HG03558 (cell line): ENCODE results near the gene MKX.

Source experiments
- ATAC-seq: cut with Tn5 transposase; IDR thresholded peaks from one replicate; pipeline ENCODE4 v1.9.1; 2021; ENCODE audit warnings: moderate number of reproducible peaks; ENCODE audit not compliant: unreplicated experiment; ENCODE audit errors: extremely low read depth

Gene MKX

DNA sequence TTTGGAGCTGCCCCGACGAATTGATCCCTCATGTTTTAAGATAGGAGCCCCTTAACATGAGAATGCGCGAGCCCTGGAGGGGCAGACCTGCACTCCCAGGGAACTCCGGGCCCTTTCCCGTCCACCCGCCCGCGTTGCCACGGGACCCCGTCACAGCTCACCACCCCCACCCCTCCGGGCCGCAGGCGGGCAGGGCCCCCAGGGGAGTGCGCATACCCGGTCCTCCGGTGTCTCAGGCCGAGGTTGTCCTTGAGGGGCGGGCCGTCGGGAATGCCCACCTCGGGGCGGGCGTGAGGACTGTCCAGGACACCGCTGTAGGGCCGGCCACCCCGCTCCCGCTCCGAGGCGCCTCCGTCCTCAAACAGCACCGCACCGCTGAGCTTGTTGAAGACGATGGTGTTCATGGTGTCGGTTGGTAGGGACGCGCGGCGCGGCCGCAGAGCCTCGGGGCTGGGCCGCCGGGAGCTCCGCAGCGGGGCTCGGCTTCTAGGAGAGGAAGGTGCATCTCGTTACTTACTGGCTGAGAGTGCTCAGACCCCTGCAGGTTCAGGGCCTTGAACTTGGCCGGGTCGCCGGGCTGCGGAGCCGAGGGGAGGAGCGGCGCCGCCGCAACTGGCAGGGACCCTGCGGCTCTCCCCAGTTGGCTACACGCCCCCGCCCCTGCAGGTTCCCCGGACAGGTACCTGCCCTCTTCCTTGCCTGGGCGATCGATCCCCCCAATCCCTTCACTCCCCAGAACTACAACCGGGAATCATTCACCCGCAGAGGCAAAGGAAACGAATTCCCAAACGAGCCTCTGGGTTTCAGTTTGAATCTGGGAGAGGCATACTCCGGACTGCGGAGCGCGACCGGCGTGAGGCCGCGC, 2.4 kb downstream of the MKX start:
- no peak for ATAC-seq

- ATAC-seq = peak; percentile 90
Observed at GRCh38 chr10:27742195-27743011, 3.2 kb downstream of the MKX start.

GRCh38 chr10:27741173-27742091, 4.2 kb downstream of the MKX start:
- no peak for ATAC-seq

GRCh38 chr10:27736396-27736795, 9.2 kb downstream of the MKX start:
- no peak for ATAC-seq

DNA sequence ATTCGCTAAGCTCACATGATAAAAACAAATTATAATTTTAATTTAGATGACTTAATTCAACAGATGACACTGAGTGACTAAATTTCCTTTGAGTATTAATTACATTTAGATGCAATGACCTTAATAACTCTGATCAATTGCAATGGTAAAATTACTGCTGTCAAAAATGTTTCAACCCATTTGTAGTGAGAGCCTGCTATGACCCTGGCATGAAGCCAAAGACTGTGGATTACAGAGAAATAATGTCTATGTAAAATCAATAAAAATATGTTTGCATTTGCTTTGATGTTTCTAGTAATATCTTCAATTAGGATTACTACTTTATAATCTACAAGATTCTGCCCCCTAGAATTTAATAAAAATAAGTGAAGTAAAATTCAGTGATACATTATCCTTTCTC, 15.6 kb downstream of the MKX start:
- no peak for ATAC-seq

DNA sequence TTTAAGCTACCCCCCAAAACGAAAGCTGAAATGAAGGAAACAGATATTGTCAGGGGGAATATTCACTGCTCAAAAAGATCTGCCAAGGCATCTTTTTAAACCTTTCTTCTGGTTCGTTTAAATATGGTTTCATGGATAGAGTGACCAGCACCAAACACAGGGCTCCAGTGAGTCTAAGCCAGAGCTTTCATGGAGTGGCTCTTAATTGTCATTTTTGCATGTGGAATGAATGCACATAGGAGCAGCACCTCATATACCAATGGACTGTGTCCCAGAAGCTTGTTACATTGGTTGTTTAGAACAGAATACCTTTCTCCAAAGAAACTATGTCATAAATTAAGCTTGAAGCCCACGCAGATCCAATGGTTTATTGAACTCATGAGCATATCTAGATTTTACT, 17.3 kb downstream of the MKX start:
- no peak for ATAC-seq

DNA sequence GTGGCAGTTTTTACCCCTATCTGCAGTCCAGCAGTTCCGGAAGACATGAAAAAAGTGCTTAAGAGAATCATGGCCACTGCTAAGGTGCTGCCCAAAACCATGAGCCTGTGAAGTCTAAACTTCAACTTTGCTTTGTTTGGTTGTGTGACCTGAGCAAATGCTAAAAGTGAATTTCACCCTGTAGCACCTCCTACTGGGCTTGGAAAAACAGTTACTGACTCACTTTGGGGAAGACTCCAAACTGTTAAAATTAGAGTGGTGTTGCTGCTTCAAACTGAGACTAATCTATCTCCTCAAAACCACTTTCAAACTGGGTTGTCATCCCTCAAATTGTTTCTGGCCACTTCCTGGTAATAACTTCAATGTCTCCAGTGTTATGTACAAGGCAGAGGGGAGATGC, 21.3 kb downstream of the MKX start:
- ATAC-seq = no peak

DNA sequence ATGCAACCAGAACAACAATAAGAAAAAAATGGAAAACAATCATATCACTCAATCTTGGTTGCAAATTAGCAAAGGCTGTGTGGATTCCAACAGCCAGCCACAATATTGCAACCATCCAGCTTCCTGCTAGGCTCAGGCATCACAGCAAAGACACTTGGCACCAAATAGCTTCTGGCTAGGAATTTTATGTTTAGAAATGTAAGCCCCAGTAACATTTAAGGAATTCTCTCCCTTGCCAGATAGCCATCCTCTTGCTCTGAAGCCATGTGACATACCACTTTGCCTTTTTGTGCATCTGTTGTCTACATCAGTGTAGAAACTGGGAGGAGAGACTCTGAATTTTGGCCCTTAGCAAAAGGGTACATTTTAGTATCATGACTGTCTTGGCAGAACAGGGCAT, 22.2 kb downstream of the MKX start:
- no peak for ATAC-seq

DNA sequence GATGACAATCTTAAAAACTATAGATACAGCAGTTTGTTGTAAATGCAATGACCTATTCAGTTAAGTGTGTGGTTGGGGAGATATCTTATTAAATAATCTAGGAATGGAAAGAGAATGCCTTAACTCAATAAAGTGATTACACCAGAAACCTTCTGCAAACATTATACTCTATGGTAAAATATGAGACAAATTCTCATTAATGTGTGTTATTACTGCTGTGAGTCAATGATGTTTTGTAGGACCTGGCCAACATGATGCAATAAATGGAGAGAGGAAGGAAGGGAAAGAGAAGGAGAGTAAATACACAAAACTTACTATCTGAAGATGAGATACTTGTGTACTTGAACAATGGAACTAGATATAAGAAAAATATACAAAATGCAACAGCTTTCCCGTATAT, 25.1 kb downstream of the MKX start:
- ATAC-seq = no peak

DNA sequence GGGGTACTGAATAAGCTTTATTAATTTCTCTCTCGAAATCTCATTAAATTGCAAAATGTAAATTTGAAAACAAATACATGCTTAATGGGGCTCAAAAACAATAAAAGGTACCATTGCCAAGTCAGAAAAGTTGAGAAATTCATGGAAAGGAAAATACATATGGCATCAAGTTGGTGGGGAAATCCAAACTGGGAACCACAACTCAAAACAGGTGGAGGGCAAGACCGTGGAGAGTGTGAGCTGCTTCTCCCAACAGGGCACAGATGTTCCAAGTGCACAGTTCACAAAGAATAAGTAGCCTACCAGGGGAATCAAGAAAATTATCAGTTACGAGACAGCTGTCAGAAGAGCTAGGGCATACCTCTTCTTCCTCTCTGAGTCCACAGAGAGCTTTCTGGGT, 26.6 kb downstream of the MKX start:
- no peak for ATAC-seq

DNA sequence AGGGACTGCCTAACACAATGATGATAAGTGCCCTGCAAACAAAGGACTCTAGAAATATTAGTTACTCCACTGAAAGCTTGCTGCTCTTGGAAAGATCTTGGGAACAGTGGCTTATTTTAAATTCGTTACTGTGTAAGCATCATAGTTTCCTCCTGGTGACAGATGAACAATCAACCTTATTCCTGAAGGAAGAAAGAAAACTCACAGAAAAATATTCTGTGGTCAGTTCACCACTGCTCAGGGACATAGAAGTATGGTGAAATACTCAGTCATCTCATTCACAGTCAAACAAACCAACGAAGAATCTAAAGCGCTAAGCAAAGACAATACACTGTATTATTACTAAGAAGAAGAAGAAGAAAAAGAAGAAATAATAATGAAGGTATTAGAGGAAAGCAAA, 27.8 kb downstream of the MKX start:
- no peak for ATAC-seq

DNA sequence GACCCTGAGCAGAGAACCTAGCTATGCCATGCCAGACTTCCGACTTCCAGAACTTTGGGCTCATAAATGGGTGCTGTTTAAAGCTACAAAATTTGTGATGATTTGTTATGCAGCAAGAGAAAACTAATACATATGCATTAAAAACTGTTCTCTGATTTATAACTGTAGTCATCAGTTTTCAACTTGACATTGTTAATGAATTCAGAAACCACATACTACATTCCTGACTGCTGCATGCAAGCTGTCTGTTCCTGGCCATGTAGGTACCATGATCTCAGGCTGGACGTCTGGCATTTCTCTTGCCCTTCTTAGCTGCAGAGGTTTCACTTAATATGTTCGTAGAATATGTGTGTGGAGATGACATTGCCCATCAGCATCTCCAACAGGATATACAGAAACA, 28.4 kb downstream of the MKX start:
- no peak for ATAC-seq

- ATAC-seq = no peak
Observed at GRCh38 chr10:27716521-27716920, 29.1 kb downstream of the MKX start.

- ATAC-seq = no peak
Observed at GRCh38 chr10:27715505-27715904, 30.1 kb downstream of the MKX start.

DNA sequence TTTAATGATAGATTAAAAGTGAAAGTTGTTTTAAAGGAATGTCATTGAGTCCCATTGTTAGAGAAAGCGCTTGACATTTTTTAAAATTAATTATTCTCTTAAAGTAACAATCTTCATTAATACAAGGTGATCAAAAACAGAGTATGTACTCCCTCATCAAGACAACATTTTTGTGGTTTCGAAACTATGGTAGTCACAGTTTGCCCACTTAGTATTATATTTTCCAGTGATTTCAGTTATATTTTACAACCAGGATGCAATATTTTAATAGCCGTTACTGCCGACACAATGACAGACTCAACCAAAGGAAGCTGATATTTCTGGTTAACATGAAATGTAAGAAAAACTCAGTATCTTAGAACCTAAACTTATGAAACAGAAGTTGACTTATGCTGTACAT, 31.3 kb downstream of the MKX start:
- ATAC-seq = no peak

DNA sequence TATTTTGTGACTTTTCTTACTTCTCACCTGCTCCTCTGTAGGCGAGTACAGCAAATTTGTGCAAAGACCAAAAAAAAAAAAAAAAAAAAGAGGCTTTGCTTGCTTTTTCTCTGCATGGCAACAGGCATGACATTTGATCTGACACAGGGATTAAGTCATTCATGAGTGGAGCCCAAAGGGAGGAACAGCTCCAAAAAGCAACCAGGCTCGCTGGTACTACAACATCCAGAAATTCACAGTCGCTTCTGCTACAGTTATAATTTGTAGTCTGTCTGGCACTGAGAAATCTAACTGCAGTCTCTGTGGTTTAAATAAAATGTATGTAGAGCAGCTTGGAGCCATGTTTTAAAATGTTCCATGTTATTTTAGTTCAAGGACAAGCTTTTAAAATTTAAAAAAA, 31.7 kb downstream of the MKX start:
- ATAC-seq = no peak

- ATAC-seq = no peak
Observed at GRCh38 chr10:27710014-27710413, 35.6 kb downstream of the MKX start.

DNA sequence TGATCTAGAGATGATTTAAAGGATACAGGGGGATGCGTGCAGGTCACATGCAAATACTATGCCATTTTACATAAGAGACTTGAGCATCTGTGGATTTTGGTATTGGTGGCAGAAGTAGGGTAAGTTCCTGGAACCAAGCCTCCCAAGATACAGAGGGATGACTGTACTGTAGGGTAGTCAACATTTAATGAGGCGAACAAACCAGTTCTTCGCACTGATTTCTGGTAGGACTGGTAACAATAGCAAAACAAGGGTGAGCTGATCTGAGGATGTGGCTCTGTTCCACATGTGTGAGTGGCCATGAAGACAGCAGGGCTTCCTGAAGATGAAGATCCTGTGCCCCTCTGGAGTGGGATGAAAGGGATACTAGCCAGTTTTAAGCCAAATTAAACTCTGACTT, 36.3 kb downstream of the MKX start:
- no peak for ATAC-seq

DNA sequence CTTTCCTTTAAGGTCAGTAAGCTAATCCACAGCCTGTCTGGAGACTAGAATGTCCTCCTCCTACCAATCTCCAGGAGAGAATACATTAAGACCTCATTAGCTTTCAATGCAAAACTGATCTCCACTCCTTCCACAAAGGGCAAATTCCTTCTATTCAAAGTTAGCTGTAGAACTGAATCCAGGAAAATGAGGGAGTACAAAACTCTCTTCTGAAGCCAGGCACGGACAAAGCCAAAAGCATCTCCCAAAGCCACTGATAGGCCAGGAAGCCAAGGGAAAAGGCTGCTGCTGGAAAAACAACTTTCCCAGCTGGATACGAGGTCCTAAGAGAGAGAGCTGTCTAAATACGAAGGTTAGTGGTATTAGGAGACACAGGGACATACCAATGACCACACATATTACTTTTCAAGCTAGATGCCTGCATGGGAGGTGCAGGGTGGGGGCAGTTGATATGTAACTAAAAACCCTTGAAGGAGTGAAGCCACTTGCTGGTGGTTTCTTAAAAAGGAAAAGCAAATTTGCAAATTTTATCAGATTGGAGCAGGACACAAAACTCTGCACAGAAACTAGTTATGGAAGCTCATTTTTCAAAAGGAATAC, 43.6 kb downstream of the MKX start:
- ATAC-seq = no peak

DNA sequence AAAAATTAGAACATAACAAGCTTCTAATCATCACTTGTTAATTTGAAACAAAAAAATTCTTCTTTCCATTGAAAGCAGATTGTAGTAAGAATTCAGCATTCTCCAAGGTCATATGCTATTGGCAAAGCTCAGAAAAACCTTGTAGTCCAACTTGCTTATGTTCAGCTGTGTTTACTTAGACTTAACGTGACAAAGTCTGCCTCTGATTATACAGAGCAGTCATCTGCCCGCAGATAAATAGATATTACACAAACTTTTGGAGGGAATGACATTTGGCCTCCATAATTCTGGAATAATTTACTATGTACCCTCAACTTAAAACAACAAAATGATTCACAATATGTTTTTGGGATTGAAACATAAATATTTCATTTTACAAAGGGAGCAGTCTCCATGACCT, 45.8 kb downstream of the MKX start:
- ATAC-seq = no peak
